ENCODE results near the gene GMDS. TPM values are rescaled to one million over a fixed set of nuclear protein-coding genes. Genes with fewer than 3 reads are reported as not detected.

The GMDS gene
- total and polyA plus RNA-seq, 2 of the 13 experiments (the other 11 are each of a cell fraction or from before 2014, with no cell fraction given) = 64.4 to 112 TPM

DNA sequence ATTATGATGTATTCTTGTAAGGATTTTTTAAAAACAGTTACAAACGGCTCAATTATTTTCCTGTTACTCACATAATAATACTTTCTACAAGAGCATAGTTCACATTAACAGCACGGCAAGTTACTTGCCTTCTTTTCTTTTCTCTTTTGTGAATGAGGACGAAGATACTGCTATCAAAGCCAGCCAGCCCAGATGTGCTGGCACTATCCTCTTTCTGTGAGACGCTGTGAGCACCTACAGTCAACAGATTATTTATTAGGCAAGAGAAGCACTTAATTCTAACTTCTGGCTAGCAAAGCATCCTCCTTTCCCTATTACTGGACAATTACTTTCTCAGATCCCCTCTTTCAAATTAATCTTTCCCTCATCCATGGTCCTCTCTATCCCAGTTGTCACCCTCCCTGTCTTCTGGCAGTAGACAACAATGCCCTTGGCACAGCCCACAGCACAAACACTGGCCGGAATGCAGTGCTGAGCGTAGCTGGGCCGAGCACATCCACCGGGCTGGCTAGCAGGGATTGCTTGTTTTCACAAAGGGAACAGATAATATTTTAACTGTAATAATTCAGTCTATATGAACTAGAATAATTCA is 373.6 kb downstream of the GMDS start (continued):
- TF ChIP-seq ZBTB38 (CRISPR knock-in tag; IDR thresholded peaks at IDR 0.05) (no peak), CBFB (CRISPR knock-in tag; IDR thresholded peaks at IDR 0.05) (no peak), FOXK1 (CRISPR knock-in tag; IDR thresholded peaks at IDR 0.05; ENCODE audit: borderline replicate concordance, low read depth) (no peak), TBP (CRISPR knock-in tag; IDR thresholded peaks at IDR 0.05) (no peak), ZNF317 (CRISPR knock-in tag; IDR thresholded peaks at IDR 0.05) (no peak), ZFP41 (CRISPR knock-in tag; IDR thresholded peaks at IDR 0.05; ENCODE audit: borderline replicate concordance) (no peak), EZH2 (conservative IDR thresholded peaks at IDR 0.05; ENCODE audit: low read depth, low read length) (no peak), NFE2L1 (CRISPR knock-in tag; IDR thresholded peaks at IDR 0.05; ENCODE audit: borderline replicate concordance) (no peak)
- TF ChIP-seq, protein P1, sequence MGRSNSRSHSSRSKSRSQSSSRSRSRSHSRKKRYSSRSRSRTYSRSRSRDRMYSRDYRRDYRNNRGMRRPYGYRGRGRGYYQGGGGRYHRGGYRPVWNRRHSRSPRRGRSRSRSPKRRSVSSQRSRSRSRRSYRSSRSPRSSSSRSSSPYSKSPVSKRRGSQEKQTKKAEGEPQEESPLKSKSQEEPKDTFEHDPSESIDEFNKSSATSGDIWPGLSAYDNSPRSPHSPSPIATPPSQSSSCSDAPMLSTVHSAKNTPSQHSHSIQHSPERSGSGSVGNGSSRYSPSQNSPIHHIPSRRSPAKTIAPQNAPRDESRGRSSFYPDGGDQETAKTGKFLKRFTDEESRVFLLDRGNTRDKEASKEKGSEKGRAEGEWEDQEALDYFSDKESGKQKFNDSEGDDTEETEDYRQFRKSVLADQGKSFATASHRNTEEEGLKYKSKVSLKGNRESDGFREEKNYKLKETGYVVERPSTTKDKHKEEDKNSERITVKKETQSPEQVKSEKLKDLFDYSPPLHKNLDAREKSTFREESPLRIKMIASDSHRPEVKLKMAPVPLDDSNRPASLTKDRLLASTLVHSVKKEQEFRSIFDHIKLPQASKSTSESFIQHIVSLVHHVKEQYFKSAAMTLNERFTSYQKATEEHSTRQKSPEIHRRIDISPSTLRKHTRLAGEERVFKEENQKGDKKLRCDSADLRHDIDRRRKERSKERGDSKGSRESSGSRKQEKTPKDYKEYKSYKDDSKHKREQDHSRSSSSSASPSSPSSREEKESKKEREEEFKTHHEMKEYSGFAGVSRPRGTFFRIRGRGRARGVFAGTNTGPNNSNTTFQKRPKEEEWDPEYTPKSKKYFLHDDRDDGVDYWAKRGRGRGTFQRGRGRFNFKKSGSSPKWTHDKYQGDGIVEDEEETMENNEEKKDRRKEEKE (IDR thresholded peaks at IDR 0.05) = no peak

DNA sequence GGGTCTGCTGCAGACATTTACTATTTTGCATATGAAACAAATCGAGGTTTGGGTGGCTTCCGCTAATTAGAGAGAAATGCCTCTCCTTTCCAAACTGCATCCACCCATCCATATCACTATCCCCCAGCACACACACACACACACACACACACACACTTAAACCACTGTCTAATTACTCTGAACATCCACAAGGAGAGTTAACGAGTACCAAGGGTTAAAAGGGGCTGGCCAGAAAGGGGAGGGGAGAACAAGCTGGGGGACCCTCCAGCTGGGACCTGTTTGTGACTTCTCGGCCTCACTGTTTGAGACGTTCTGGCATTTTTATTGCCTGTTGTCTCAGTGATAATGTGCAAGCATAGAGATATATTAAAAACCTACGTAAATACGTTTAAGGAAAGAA is 374.5 kb downstream of the GMDS start:
- WGBS (ENCODE audit: low lambda C conversion rate) = 99% methylated on average over 7 of the region's 7 CpGs
- ChIA-PET POLR2A (no interaction called here), CTCF (ENCODE audit: low intra/inter-chr PET ratio, low total read pairs) (no interaction called here)
- intact Hi-C loops (cut with micrococcal nuclease; ENCODE audit: unreplicated experiment) (no loop called here), in situ Hi-C loops (cut with HindIII; ENCODE audit: extremely low pct_ligation_motif_present, low pct_unique_long_range_greater_than_20kb) (no loop called here)
- Histone ChIP-seq H3K9ac (ENCODE audit: insufficient read depth, low read depth, low read length) (no peak overlapping the region), H3K9me3 (ENCODE audit: low read length) (no peaks in the 10 kb centered on the region), H2AFZ (ENCODE audit: low read length) (no peak overlapping the region), H3K36me3 (replicated peaks in 1 of 2; ENCODE audit: control insufficient read depth in 1 of 2, insufficient read depth in 2 of 2, low read length in 2 of 2) (peaks cover 0 to 4% of the 10 kb centered on the region in 2 experiments; a peak in 2 of 5 replicates), H3K27me3 (ENCODE audit: control insufficient read depth in 1 of 2, insufficient read depth in 2 of 2, low read length in 2 of 2) (no peaks in the 10 kb centered on the region), H4K20me1 (ENCODE audit: insufficient read depth, low read length) (peaks cover 10% of the 10 kb centered on the region; the same call in 1 of the 2 replicates), H3K4me2 (ENCODE audit: low read depth, low read length) (no peak overlapping the region), H3K4me1 (ENCODE audit: insufficient read depth, low read length) (peaks cover 10% of the 10 kb centered on the region), H3K79me2 (ENCODE audit: insufficient read depth, low read length) (no peaks in the 10 kb centered on the region), H3K4me3 (replicated peaks in 1 of 3; ENCODE audit: insufficient read depth in 1 of 3, low read depth in 2 of 3, low read length in 3 of 3) (no peak overlapping the region), H3K27ac (ENCODE audit: extremely low read length, insufficient read depth, low read length) (no peak overlapping the region)
- DNase-seq (ENCODE audit: low spot score) (no peak), FAIRE-seq (no peak), ATAC-seq (no peak)
- BruUV-seq (replicated peaks) = no TSS peak
- TF ChIP-seq ZNF841 (CRISPR knock-in tag; IDR thresholded peaks at IDR 0.05; ENCODE audit: borderline replicate concordance) (no peak), ZNF343 (CRISPR knock-in tag; IDR thresholded peaks at IDR 0.05) (no peak), HDAC1 (CRISPR knock-in tag; IDR thresholded peaks at IDR 0.05) (no peak), RFXANK (CRISPR knock-in tag; IDR thresholded peaks at IDR 0.05) (no peak), ZZZ3 (CRISPR knock-in tag; IDR thresholded peaks at IDR 0.05; ENCODE audit: borderline replicate concordance) (no peak), JARID2 (CRISPR knock-in tag; IDR thresholded peaks at IDR 0.05; ENCODE audit: insufficient replicate concordance) (no peak), ZFP90 (CRISPR knock-in tag; IDR thresholded peaks at IDR 0.05; ENCODE audit: borderline replicate concordance) (no peak), ZNF468 (CRISPR knock-in tag; IDR thresholded peaks at IDR 0.05) (no peak), NCOA2 (CRISPR knock-in tag; IDR thresholded peaks at IDR 0.05) (no peak)
